Fibroblast of peridontal ligament (primary cell): Measurements from ENCODE around the gene SFXN5.

Experiments used
- DNase-seq: peaks from one replicate; pipeline ENCODE4 v3.0.0-alpha.2; 2010; ENCODE audit errors: extremely low read depth

The SFXN5 gene

GRCh38 chr2:72994991-72995380 lies 76.5 kb downstream of the SFXN5 start:
- DNase-seq, result no peak

GRCh38 chr2:72994282-72994990 lies 77.1 kb downstream of the SFXN5 start:
- no peak for DNase-seq

GRCh38 chr2:72993933-72994280 lies 77.6 kb downstream of the SFXN5 start:
- DNase-seq, result no peak

- peak; percentile 51 for DNase-seq
These were observed 78.2 kb downstream of the SFXN5 start for GRCh38 chr2:72993147-72993932.

GRCh38 chr2:72992734-72993102 lies 78.8 kb downstream of the SFXN5 start:
- DNase-seq, result no peak

GRCh38 chr2:72991980-72992733 lies 79.4 kb downstream of the SFXN5 start:
- no peak for DNase-seq

- DNase-seq, result no peak
These were observed 80.1 kb downstream of the SFXN5 start for GRCh38 chr2:72991439-72991725.

- DNase-seq, result no peak
These were observed 80.6 kb downstream of the SFXN5 start for GRCh38 chr2:72990695-72991438.

GRCh38 chr2:72989770-72990556 lies 81.5 kb downstream of the SFXN5 start:
- DNase-seq, result no peak

- no peak for DNase-seq
These were observed 82.7 kb downstream of the SFXN5 start for GRCh38 chr2:72988726-72989273.

- no peak for DNase-seq
These were observed 83.5 kb downstream of the SFXN5 start for GRCh38 chr2:72988041-72988440.

GRCh38 chr2:72985891-72986683 lies 85.4 kb downstream of the SFXN5 start:
- DNase-seq, result no peak

GRCh38 chr2:72985136-72985535 lies 86.4 kb downstream of the SFXN5 start:
- no peak for DNase-seq

- DNase-seq, result no peak
These were observed 87.3 kb downstream of the SFXN5 start for GRCh38 chr2:72984172-72984671.

- no peak for DNase-seq
These were observed 87.9 kb downstream of the SFXN5 start for GRCh38 chr2:72983500-72984161.

GRCh38 chr2:72982781-72983499 lies 88.6 kb downstream of the SFXN5 start:
- no peak for DNase-seq

- DNase-seq, result no peak
These were observed 89.3 kb downstream of the SFXN5 start for GRCh38 chr2:72982219-72982618.

GRCh38 chr2:72981536-72981935 lies 90.0 kb downstream of the SFXN5 start:
- DNase-seq, result no peak
